Muscle of arm (tissue), 12 donors: ENCODE measurements around the gene HSD11B1. TPM values are rescaled to one million over a fixed set of nuclear protein-coding genes. Genes with fewer than 3 reads are reported as not detected.

Experiments
- polyA plus RNA-seq, 12 donors: library from polyadenylated mRNA; unstranded; fragments of 120-200 nt; gene quantifications; one replicate each; pipeline ENCODE4 v1.2.1, GENCODE V29; 2013; ENCODE audit not compliant: insufficient read length in 12 of 12

HSD11B1 gene
- polyA plus RNA-seq, 12 donors: 0.16 to 0.45 (median 0.26) TPM; not detected in 6

Other genes starting within 250 kb of the HSD11B1 start
- gene CAMK1G, start 121.1 kb upstream of the HSD11B1 start, polyA plus RNA-seq: under 1 TPM in 6 of 12 donors, not detected in 6; 0.11 to 0.61 (median 0.25) TPM
- 10 to 100 TPM in 2 of 12 donors, 1 to 10 TPM in 3, under 1 TPM in 6, not detected in 1; 0.34 to 21.8 (median 0.85) TPM for gene LAMB3, start 52.4 kb upstream of the HSD11B1 start, polyA plus RNA-seq
- gene G0S2, start 29.4 kb upstream of the HSD11B1 start, polyA plus RNA-seq: 10 to 100 TPM in 1 of 12 donors, 1 to 10 TPM in 10, not detected in 1; 1.4 to 52.5 (median 3.4) TPM
- 10 to 100 TPM in 2 of 12 donors, 1 to 10 TPM in 9, not detected in 1; 1.4 to 28.0 (median 3.3) TPM for gene TRAF3IP3, start 51.2 kb downstream of the HSD11B1 start, polyA plus RNA-seq
- gene C1orf74, start 79.7 kb downstream of the HSD11B1 start, polyA plus RNA-seq: 1 to 10 TPM in 11 of 12 donors, not detected in 1; 2.2 to 3.2 (median 2.8) TPM
- 10 to 100 TPM in 3 of 12 donors, 1 to 10 TPM in 2, under 1 TPM in 6, not detected in 1; 0.37 to 30.1 (median 0.75) TPM for gene IRF6, start 101.3 kb downstream of the HSD11B1 start, polyA plus RNA-seq
- gene UTP25, start 123.1 kb downstream of the HSD11B1 start, polyA plus RNA-seq: 1 to 10 TPM in 11 of 12 donors, not detected in 1; 6.4 to 8.9 (median 7.4) TPM
- 1 to 10 TPM in 11 of 12 donors, not detected in 1; 1.0 to 6.1 (median 1.6) TPM for gene SYT14, start 233.4 kb downstream of the HSD11B1 start, polyA plus RNA-seq